GM06990 (cell line): ENCODE measurements around the gene HADH.

Source experiments
- DNase-seq: peaks from one replicate; pipeline ENCODE4 v3.0.0-alpha.2; 2011; ENCODE audit not compliant: insufficient read length; ENCODE audit errors: extremely low read depth
- H3K27me3 ChIP-seq: replicated peaks from 2 replicates; pipeline ENCODE4 v1.6.0; 2011; ENCODE audit warnings: low read length; ENCODE audit not compliant: control insufficient read depth, insufficient read depth
- H3K36me3 ChIP-seq: 2 replicates; pipeline ENCODE4 v1.5.1; 2011; ENCODE audit warnings: low read length; ENCODE audit not compliant: control insufficient read depth, insufficient read depth
- H3K4me3 ChIP-seq: replicated peaks from 2 replicates; pipeline ENCODE4 v1.5.1; 2011; ENCODE audit warnings: low read depth, mild to moderate bottlenecking, control low read depth, low read length
- TF ChIP-seq, protein P1 (sequence below): IDR thresholded peaks from 2 replicates; pipeline ENCODE4 v1.5.1; 2011; ENCODE audit warnings: low read length, control low read depth, mild to moderate bottlenecking, inconsistent platforms; ENCODE audit not compliant: insufficient read depth, poor library complexity, severe bottlenecking

Gene HADH

DNA sequence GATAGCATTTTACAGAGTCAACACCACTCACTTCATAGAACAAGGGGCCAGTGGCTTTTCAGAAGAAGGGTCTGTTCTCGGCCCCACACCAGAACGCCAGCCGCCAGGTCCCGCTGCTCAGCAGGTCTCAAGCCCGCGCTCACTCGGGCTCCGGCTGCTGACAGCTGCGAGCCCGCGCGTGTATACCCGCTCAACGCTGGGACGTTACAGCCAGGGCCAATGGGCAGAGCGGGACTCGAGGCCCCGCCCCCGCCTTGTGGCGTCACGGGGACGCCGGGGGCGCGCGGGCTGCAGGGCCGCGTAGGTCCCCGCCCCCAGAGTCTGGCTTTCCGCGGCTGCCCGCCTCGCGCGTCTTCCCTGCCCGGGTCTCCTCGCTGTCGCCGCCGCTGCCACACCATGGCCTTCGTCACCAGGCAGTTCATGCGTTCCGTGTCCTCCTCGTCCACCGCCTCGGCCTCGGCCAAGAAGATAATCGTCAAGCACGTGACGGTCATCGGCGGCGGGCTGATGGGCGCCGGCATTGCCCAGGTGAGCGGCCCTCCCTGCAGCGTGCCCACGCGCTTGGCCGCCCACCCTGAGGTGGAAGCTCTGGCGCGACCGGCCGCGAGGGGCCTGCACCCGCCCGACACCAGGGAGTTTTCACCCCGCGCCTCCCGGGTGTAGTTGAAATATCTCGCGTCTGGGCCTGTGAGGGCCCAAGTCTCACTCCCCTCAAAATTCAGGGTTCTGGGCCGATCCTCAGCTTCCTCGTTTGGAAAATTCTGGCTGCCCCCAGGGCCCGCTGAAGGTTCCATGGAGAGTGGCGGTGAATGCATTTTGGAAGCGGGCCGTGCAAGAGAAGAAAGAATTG, at the start of gene HADH:
TSS of gene HADH (plus strand) at position 353 of the 850 bp plus-strand sequence. CDS start at position 397, 44 bp downstream.
- no peaks in the 10 kb centered on the region for H3K36me3 ChIP-seq
- H3K4me3 ChIP-seq: peak within 1 kb of the TSS; percentile 78
- TF ChIP-seq, protein P1, sequence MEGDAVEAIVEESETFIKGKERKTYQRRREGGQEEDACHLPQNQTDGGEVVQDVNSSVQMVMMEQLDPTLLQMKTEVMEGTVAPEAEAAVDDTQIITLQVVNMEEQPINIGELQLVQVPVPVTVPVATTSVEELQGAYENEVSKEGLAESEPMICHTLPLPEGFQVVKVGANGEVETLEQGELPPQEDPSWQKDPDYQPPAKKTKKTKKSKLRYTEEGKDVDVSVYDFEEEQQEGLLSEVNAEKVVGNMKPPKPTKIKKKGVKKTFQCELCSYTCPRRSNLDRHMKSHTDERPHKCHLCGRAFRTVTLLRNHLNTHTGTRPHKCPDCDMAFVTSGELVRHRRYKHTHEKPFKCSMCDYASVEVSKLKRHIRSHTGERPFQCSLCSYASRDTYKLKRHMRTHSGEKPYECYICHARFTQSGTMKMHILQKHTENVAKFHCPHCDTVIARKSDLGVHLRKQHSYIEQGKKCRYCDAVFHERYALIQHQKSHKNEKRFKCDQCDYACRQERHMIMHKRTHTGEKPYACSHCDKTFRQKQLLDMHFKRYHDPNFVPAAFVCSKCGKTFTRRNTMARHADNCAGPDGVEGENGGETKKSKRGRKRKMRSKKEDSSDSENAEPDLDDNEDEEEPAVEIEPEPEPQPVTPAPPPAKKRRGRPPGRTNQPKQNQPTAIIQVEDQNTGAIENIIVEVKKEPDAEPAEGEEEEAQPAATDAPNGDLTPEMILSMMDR: no peak
- H3K27me3 ChIP-seq: no peaks in the 10 kb centered on the region
- DNase-seq: peak; percentile 97

DNA sequence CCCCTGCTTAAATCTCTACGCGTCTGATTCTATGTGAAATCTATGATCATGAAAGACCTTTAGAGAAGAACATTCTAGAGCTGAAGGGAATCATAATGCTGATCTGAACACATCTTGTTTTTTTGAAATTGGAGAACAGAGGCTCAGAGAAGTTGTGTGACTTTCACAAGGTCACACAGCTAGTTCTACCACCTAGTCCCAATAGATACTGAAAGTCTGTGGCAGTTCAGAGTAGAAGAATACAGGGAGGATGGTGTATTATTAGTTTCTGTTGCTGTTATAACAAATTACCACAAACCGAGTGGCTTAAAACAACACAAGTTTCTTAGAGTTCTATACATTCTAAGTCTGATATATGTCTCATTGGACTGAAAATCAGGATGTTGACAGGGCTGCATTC, 43.9 kb upstream of the HADH start:
- no peak for DNase-seq
- Histone ChIP-seq H3K36me3 (no peaks in the 10 kb centered on the region), H3K4me3 (no peak overlapping the region), H3K27me3 (no peaks in the 10 kb centered on the region)
- TF ChIP-seq, protein P1: no peak

DNA sequence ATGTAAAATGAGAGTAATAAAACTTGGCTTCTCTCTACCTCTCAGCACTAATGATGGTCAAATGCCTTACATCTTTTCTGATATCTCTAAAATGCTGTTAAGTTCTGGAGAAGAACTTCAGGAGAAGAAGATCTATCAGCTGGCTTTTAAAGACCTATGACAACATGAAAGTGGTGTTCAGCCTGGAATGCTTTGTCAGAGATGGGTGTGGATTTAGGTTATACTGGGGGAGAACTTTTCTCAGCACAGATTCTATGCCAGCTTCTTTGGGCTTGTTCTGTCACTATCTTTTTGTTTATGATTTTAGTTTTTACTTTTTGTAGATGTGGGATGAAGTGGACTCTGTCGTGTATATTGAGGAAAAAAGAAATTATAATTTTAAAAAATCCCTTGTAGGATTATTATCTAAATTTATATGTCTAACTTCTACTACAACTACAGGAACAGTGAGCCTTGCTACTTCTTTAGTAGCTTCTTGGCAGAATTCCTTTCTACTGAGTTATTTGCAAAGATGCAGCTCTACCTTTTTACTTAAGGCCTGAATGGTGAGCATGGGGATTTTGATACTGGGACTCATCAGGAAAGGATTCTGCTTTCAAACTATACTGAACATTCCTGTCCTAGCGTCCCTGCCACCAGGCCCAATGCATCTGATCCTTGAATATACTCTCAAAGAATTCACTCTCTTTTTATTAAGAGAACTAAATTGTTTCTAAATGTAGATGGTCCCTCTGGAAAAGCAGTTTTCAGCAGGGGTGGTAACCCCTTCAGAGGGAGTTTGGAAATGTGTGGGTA, 38.7 kb upstream of the HADH start:
- TF ChIP-seq, protein P1: no peak
- no peaks in the 10 kb centered on the region; the same call in none of the 2 replicates for H3K36me3 ChIP-seq
- DNase-seq: no peak

DNA sequence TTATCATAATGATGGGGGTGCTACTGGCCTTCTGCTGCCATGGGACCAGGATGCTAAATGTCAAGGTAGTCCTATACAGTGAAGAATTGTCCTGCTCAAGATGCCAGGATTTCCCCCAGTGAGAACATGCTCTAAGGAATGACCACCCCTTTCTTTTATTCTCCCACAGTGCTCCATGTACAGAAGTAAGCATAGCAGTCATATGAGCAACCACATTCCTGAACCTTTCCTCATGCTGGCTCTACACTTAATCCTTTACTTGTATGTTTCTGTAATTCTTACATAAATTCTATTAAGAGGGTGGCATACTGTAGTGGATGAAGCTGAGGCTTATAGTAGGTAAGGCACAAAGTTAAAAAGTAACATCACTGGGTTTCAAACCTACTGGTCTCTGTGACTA, 38.1 kb upstream of the HADH start:
- Histone ChIP-seq H3K36me3 (no peaks in the 10 kb centered on the region; the same call in none of the 2 replicates), H3K27me3 (no peaks in the 10 kb centered on the region), H3K4me3 (no peak overlapping the region)
- DNase-seq: no peak
- TF ChIP-seq, protein P1: no peak

More for the DNA sequence above, 38.7 kb upstream of the HADH start:
- Histone ChIP-seq H3K27me3 (no peaks in the 10 kb centered on the region), H3K4me3 (no peak overlapping the region)

DNA sequence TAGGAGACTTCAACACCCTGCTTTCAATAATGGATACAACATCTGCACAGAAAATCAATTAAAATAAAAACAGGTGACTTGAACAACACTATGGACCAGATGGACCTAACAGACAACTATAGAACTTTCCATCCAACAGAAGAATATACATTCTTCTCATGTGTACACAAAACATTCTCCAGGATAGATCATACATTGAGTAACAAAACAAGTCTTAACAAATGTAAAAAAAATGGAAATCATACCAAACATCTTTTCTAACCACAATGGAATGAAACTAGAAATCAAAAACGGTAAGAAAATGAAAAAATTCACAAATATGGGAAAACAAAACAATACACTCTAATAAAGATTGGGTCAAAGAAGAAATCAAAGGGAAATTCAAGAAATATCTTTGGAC, 33.7 kb upstream of the HADH start:
- no peaks in the 10 kb centered on the region; the same call in none of the 2 replicates for H3K36me3 ChIP-seq
- TF ChIP-seq, protein P1: no peak
- H3K27me3 ChIP-seq: no peaks in the 10 kb centered on the region
- H3K4me3 ChIP-seq: no peak overlapping the region
- DNase-seq: no peak
